MM.1S (cell line): ENCODE results near the gene ATG3.

Experiments used
- DNase-seq: peaks from one replicate; pipeline ENCODE4 v3.0.0-alpha.2; 2015
- H2AFZ ChIP-seq: fragments of 300-600 bp; sonication (generic); 2 replicates; pipeline ENCODE4 v1.6.0; 2016; ENCODE audit warnings: antibody characterized with exemption, low read length
- H3F3A ChIP-seq: fragments of 300-600 bp; sonication (generic); 2 replicates; pipeline ENCODE4 v1.6.1; 2016; ENCODE audit warnings: mild to moderate bottlenecking, antibody characterized with exemption, low read length, moderate library complexity, mixed read lengths; ENCODE audit not compliant: insufficient read depth
- H3K27ac ChIP-seq: fragments of 300-600 bp; sonication (generic); 2 replicates; pipeline ENCODE4 v1.5.1; 2016; ENCODE audit warnings: mild to moderate bottlenecking, low read length
- H3K27me3 ChIP-seq: fragments of 300-600 bp; sonication (generic); replicated peaks from 2 replicates; pipeline ENCODE4 v1.6.0; 2016; ENCODE audit warnings: low read length; ENCODE audit not compliant: insufficient read depth
- H3K36me3 ChIP-seq: fragments of 300-600 bp; sonication (generic); replicated peaks from 2 replicates; pipeline ENCODE4 v1.6.1; 2016; ENCODE audit warnings: mild to moderate bottlenecking, low read length, mixed read lengths; ENCODE audit not compliant: insufficient read depth
- H3K4me1 ChIP-seq: fragments of 300-600 bp; sonication (generic); 2 replicates; pipeline ENCODE4 v1.6.1; 2016; ENCODE audit warnings: low read length, mixed read lengths
- H3K4me2 ChIP-seq: fragments of 300-600 bp; sonication (generic); 2 replicates; pipeline ENCODE4 v1.6.0; 2016; ENCODE audit warnings: low read depth, low read length
- H3K4me3 ChIP-seq: fragments of 300-600 bp; sonication (generic); 2 replicates; pipeline ENCODE4 v1.5.1; 2016; ENCODE audit warnings: low read length, mixed read lengths
- H3K79me2 ChIP-seq: fragments of 300-600 bp; sonication (generic); 2 replicates; pipeline ENCODE4 v1.6.1; 2016; ENCODE audit warnings: mixed run types, low read length, mixed read lengths
- H3K9ac ChIP-seq: fragments of 300-600 bp; sonication (generic); 2 replicates; pipeline ENCODE4 v1.6.1; 2016; ENCODE audit warnings: low read length, mixed read lengths
- H3K9me2 ChIP-seq: fragments of 300-600 bp; sonication (generic); replicated peaks from 2 replicates; pipeline ENCODE4 v1.6.1; 2016; ENCODE audit warnings: mild to moderate bottlenecking, low read length, mixed read lengths; ENCODE audit not compliant: insufficient read depth
- H3K9me3 ChIP-seq: fragments of 300-600 bp; sonication (generic); replicated peaks from 2 replicates; pipeline ENCODE4 v1.6.1; 2016; ENCODE audit warnings: mild to moderate bottlenecking, low read length, mixed read lengths; ENCODE audit not compliant: insufficient read depth
- H4K20me1 ChIP-seq: fragments of 300-600 bp; sonication (generic); 2 replicates; pipeline ENCODE4 v1.6.1; 2016; ENCODE audit warnings: mild to moderate bottlenecking, low read length, moderate library complexity, mixed read lengths; ENCODE audit not compliant: insufficient read depth
- EZH2 ChIP-seq: fragments of 300-600 bp; sonication (generic); optimal IDR thresholded peaks from 2 replicates; pipeline ENCODE3; 2017; ENCODE audit warnings: low read depth, mild to moderate bottlenecking, antibody characterized with exemption, low read length, mixed read lengths
- EZH2phosphoT487 ChIP-seq: fragments of 300-600 bp; sonication (generic); IDR thresholded peaks from 2 replicates; pipeline ENCODE4 v1.6.1; 2018; ENCODE audit warnings: antibody characterized with exemption, low read length
- TF ChIP-seq, protein P1 (sequence below): fragments of 300-600 bp; sonication (generic); IDR thresholded peaks from 2 replicates; pipeline ENCODE4 v1.5.1; 2016; ENCODE audit warnings: antibody characterized with exemption, low read length, mixed read lengths

The ATG3 gene

DNA sequence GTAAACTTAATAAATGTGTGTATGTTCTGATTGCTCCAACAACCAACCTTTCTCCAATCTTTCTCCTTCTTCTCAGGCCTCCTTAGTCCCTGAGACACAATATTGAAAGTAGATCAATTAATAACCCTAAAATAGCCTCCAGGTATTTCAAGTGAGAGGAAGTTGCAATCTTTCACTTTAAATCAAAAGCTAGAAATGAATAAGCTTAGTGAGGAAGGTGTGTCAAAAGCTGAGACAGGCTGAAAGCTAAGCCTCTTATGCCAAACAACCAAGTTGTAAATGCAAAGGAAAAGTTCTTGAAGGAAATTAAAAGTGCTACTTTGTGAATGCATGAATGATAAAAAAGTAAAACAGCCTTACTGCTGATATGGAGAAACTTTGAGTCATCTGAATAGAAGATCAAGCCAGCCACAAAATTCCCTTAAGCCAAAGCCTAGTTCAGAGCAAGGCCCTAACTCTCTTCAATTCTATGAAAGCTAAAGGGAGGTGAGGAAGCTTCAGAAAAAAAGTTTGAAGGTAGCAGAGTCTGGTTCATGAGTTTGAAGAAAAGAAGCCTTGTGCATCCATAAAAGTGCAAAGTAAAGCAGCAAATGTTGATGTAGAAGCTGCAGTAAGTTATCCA is 40.6 kb upstream of the ATG3 start:
- Histone ChIP-seq H3K9ac (no peak overlapping the region), H3K36me3 (no peaks in the 10 kb centered on the region), H3K27me3 (peaks cover 16% of the 10 kb centered on the region), H3K79me2 (no peaks in the 10 kb centered on the region), H3K4me2 (no peak overlapping the region), H3K9me3 (no peaks in the 10 kb centered on the region), H4K20me1 (no peaks in the 10 kb centered on the region), H3K4me3 (no peak overlapping the region), H3F3A (no peaks in the 10 kb centered on the region; the same call in 1 of the 2 replicates), H2AFZ (no peak overlapping the region), H3K27ac (no peak overlapping the region), H3K9me2 (no peaks in the 10 kb centered on the region), H3K4me1 (peaks cover 7% of the 10 kb centered on the region)
- no peak for TF ChIP-seq EZH2
- TF ChIP-seq, protein P1, sequence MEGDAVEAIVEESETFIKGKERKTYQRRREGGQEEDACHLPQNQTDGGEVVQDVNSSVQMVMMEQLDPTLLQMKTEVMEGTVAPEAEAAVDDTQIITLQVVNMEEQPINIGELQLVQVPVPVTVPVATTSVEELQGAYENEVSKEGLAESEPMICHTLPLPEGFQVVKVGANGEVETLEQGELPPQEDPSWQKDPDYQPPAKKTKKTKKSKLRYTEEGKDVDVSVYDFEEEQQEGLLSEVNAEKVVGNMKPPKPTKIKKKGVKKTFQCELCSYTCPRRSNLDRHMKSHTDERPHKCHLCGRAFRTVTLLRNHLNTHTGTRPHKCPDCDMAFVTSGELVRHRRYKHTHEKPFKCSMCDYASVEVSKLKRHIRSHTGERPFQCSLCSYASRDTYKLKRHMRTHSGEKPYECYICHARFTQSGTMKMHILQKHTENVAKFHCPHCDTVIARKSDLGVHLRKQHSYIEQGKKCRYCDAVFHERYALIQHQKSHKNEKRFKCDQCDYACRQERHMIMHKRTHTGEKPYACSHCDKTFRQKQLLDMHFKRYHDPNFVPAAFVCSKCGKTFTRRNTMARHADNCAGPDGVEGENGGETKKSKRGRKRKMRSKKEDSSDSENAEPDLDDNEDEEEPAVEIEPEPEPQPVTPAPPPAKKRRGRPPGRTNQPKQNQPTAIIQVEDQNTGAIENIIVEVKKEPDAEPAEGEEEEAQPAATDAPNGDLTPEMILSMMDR, result no peak
- no peak for DNase-seq

GRCh38 chr3:112598731-112599130 is 37.0 kb upstream of the ATG3 start:
- Histone ChIP-seq H3K27ac (no peak overlapping the region), H3K9me3 (no peaks in the 10 kb centered on the region), H3K4me3 (no peak overlapping the region), H3K9ac (no peak overlapping the region), H3K36me3 (no peaks in the 10 kb centered on the region), H3K4me2 (no peak overlapping the region), H3K4me1 (no peaks in the 10 kb centered on the region), H3F3A (no peaks in the 10 kb centered on the region), H2AFZ (no peak overlapping the region), H3K9me2 (no peaks in the 10 kb centered on the region), H3K79me2 (no peaks in the 10 kb centered on the region), H4K20me1 (no peaks in the 10 kb centered on the region), H3K27me3 (peaks cover 2% of the 10 kb centered on the region; the same call in 1 of the 2 replicates)
- no peak for DNase-seq
- TF ChIP-seq, protein P1, result no peak
- TF ChIP-seq EZH2phosphoT487 (no peak), EZH2 (no peak)

- Histone ChIP-seq H3K36me3 (no peaks in the 10 kb centered on the region), H3K9me2 (no peaks in the 10 kb centered on the region), H3F3A (no peaks in the 10 kb centered on the region), H3K27ac (no peak overlapping the region), H3K9ac (no peak overlapping the region), H3K4me3 (no peak overlapping the region), H4K20me1 (no peaks in the 10 kb centered on the region), H3K9me3 (no peaks in the 10 kb centered on the region), H3K4me1 (no peaks in the 10 kb centered on the region), H3K4me2 (no peak overlapping the region), H3K79me2 (no peaks in the 10 kb centered on the region), H3K27me3 (no peaks in the 10 kb centered on the region), H2AFZ (no peak overlapping the region)
- DNase-seq, result no peak
- no peak for TF ChIP-seq EZH2
- TF ChIP-seq EZH2phosphoT487, result no peak
- TF ChIP-seq, protein P1, result no peak
Observed at GRCh38 chr3:112597945-112598344, 36.2 kb upstream of the ATG3 start.
